Activated CD4-positive, alpha-beta memory T cell treated with anti-CD3 and anti-CD28 coated beads for 36 hours (primary cell): ENCODE measurements around the gene KRT79. TPM values are rescaled to one million over a fixed set of nuclear protein-coding genes. Genes with fewer than 3 reads are reported as not detected.

Experiments used
- CTCF ChIA-PET: fragments of 350-600 bp; sonication (Branson Sonifier 250); formaldehyde crosslinking; loops from one replicate; lab custom pipeline; 2021; ENCODE audit warnings: antibody characterized with exemption, inconsistent platforms; lab: Charles Lee
- POLR2A ChIA-PET: fragments of 350-600 bp; sonication (Branson Sonifier 250); formaldehyde crosslinking; loops from one replicate; lab custom pipeline; 2021; ENCODE audit warnings: antibody characterized with exemption; lab: Charles Lee
- DNase-seq: peaks from one replicate; pipeline ENCODE4 v3.0.0-alpha.2; 2020
- H3K27ac Mint-ChIP-seq: one replicate; pipeline ENCODE4 v1.8.0; 2021; ENCODE audit warnings: mixed read lengths
- H3K27me3 Mint-ChIP-seq: one replicate; pipeline ENCODE4 v1.8.0; 2021; ENCODE audit warnings: mixed read lengths
- H3K36me3 Mint-ChIP-seq: one replicate; pipeline ENCODE4 v1.8.0; 2021; ENCODE audit warnings: mixed read lengths
- H3K4me1 Mint-ChIP-seq: one replicate; pipeline ENCODE4 v1.8.0; 2021; ENCODE audit warnings: low read depth, mixed read lengths
- H3K4me3 Mint-ChIP-seq: one replicate; pipeline ENCODE4 v1.8.0; 2021; ENCODE audit warnings: mild to moderate bottlenecking, mixed read lengths
- H3K9me3 Mint-ChIP-seq: one replicate; pipeline ENCODE4 v1.8.0; 2021; ENCODE audit warnings: mixed read lengths
- intact Hi-C: fragments of 100-400 bp; cut with micrococcal nuclease; formaldehyde crosslinking; loops from one replicate; pipeline ENCODE4 v1.15.1; 2023
- total RNA-seq, 2 experiments: library from RNA; stranded (reverse); gene quantifications; one replicate each; pipeline ENCODE4 v1.2.3, GENCODE V29; 2021

The KRT79 gene
- total RNA-seq, 2 experiments from 2014 or later: not detected

GRCh38 chr12:52829986-52830770 is 3.9 kb downstream of the KRT79 start:
- no peak for DNase-seq
- ChIA-PET CTCF (no interaction called here), POLR2A (no interaction called here)
- no peaks in the 10 kb centered on the region for H3K4me1 Mint-ChIP-seq
- no peaks in the 10 kb centered on the region for H3K27me3 Mint-ChIP-seq
- no peak overlapping the region for H3K4me3 Mint-ChIP-seq
- no peak overlapping the region for H3K27ac Mint-ChIP-seq
- intact Hi-C loops: no loop called here
- no peaks in the 10 kb centered on the region for H3K36me3 Mint-ChIP-seq
- H3K9me3 Mint-ChIP-seq: no peaks in the 10 kb centered on the region

GRCh38 chr12:52828591-52829021 is 5.5 kb downstream of the KRT79 start:
- no peak for DNase-seq
- H3K4me1 Mint-ChIP-seq: no peaks in the 10 kb centered on the region
- H3K4me3 Mint-ChIP-seq: no peak overlapping the region
- H3K9me3 Mint-ChIP-seq: no peaks in the 10 kb centered on the region
- intact Hi-C loops: no loop called here
- ChIA-PET CTCF (interaction anchor here (1.2 kb wide), 1 partner anchor 247 kb away, joined by 3 read pairs; no protein-coding TSS in a partner anchor), POLR2A (no interaction called here)
- no peaks in the 10 kb centered on the region for H3K27me3 Mint-ChIP-seq
- no peaks in the 10 kb centered on the region for H3K36me3 Mint-ChIP-seq
- no peak overlapping the region for H3K27ac Mint-ChIP-seq

- intact Hi-C loops: no loop called here
- Mint-ChIP-seq H3K9me3 (no peaks in the 10 kb centered on the region), H3K27ac (no peak overlapping the region), H3K4me3 (no peak overlapping the region), H3K36me3 (no peaks in the 10 kb centered on the region), H3K4me1 (no peaks in the 10 kb centered on the region), H3K27me3 (no peaks in the 10 kb centered on the region)
- ChIA-PET POLR2A (no interaction called here), CTCF (interaction anchor here (1.2 kb wide), 1 partner anchor 246 kb away, joined by 3 read pairs; no protein-coding TSS in a partner anchor)
- DNase-seq: no peak
These were observed 6.0 kb downstream of the KRT79 start for GRCh38 chr12:52828156-52828555.

- CTCF ChIA-PET: interaction anchor here (1.2 kb wide), 1 partner anchor 246 kb away, joined by 3 read pairs; no protein-coding TSS in a partner anchor
- Mint-ChIP-seq H3K27ac (no peak overlapping the region), H3K27me3 (no peaks in the 10 kb centered on the region), H3K36me3 (no peaks in the 10 kb centered on the region), H3K4me1 (no peaks in the 10 kb centered on the region), H3K4me3 (no peak overlapping the region), H3K9me3 (no peaks in the 10 kb centered on the region)
- intact Hi-C loops: no loop called here
- DNase-seq: no peak
- POLR2A ChIA-PET: no interaction called here
These were observed 6.5 kb downstream of the KRT79 start for GRCh38 chr12:52827499-52828090.

GRCh38 chr12:52826611-52827498 is 7.3 kb downstream of the KRT79 start:
- Mint-ChIP-seq H3K36me3 (no peaks in the 10 kb centered on the region), H3K27me3 (no peaks in the 10 kb centered on the region), H3K9me3 (no peaks in the 10 kb centered on the region), H3K27ac (no peak overlapping the region), H3K4me1 (no peaks in the 10 kb centered on the region), H3K4me3 (no peak overlapping the region)
- no peak for DNase-seq
- intact Hi-C loops: no loop called here
- CTCF ChIA-PET: no interaction called here
- POLR2A ChIA-PET: no interaction called here

GRCh38 chr12:52825961-52826360 is 8.2 kb downstream of the KRT79 start:
- Mint-ChIP-seq H3K9me3 (no peaks in the 10 kb centered on the region), H3K36me3 (no peaks in the 10 kb centered on the region), H3K27me3 (no peaks in the 10 kb centered on the region), H3K4me1 (no peaks in the 10 kb centered on the region), H3K4me3 (no peak overlapping the region), H3K27ac (no peak overlapping the region)
- intact Hi-C loops: no loop called here
- ChIA-PET CTCF (interaction anchor here (0.6 kb wide), 1 partner anchor 27 kb away, joined by 3 read pairs; no protein-coding TSS in a partner anchor), POLR2A (no interaction called here)
- DNase-seq: no peak

- Mint-ChIP-seq H3K9me3 (no peaks in the 10 kb centered on the region), H3K27ac (no peak overlapping the region), H3K36me3 (no peaks in the 10 kb centered on the region), H3K4me3 (no peak overlapping the region), H3K27me3 (no peaks in the 10 kb centered on the region), H3K4me1 (no peaks in the 10 kb centered on the region)
- intact Hi-C loops: no loop called here
- DNase-seq: no peak
- ChIA-PET CTCF (no interaction called here), POLR2A (no interaction called here)
These were observed 9.2 kb downstream of the KRT79 start for GRCh38 chr12:52824741-52825410.

GRCh38 chr12:52823761-52824450 is 10.2 kb downstream of the KRT79 start:
- no peaks in the 10 kb centered on the region for H3K36me3 Mint-ChIP-seq
- no peaks in the 10 kb centered on the region for H3K27me3 Mint-ChIP-seq
- no peak overlapping the region for H3K4me3 Mint-ChIP-seq
- H3K9me3 Mint-ChIP-seq: no peaks in the 10 kb centered on the region
- no peaks in the 10 kb centered on the region for H3K4me1 Mint-ChIP-seq
- ChIA-PET CTCF (no interaction called here), POLR2A (no interaction called here)
- no peak for DNase-seq
- intact Hi-C loops: no loop called here
- no peak overlapping the region for H3K27ac Mint-ChIP-seq

- Mint-ChIP-seq H3K27me3 (peaks cover 2% of the 10 kb centered on the region), H3K27ac (no peak overlapping the region), H3K4me3 (no peak overlapping the region), H3K4me1 (no peaks in the 10 kb centered on the region), H3K9me3 (no peaks in the 10 kb centered on the region), H3K36me3 (no peaks in the 10 kb centered on the region)
- intact Hi-C loops: no loop called here
- no peak for DNase-seq
- CTCF ChIA-PET: no interaction called here
- POLR2A ChIA-PET: no interaction called here
These were observed 11.2 kb downstream of the KRT79 start for GRCh38 chr12:52822771-52823510.

- Mint-ChIP-seq H3K36me3 (no peaks in the 10 kb centered on the region), H3K27me3 (peaks cover 2% of the 10 kb centered on the region), H3K27ac (no peak overlapping the region), H3K4me1 (no peaks in the 10 kb centered on the region), H3K9me3 (no peaks in the 10 kb centered on the region), H3K4me3 (no peak overlapping the region)
- intact Hi-C loops: no loop called here
- ChIA-PET POLR2A (no interaction called here), CTCF (no interaction called here)
- DNase-seq: no peak
These were observed 12.1 kb downstream of the KRT79 start for GRCh38 chr12:52821826-52822660.
